ENCODE measurements around the gene SEPHS1. TPM values are rescaled to one million over a fixed set of nuclear protein-coding genes. Genes with fewer than 3 reads are reported as not detected.

Gene SEPHS1
- total RNA-seq, 1 experiment from 2014 or later: 63.0 TPM

GRCh38 chr10:13311177-13311575, 36.9 kb downstream of the SEPHS1 start:
- no peaks in the 10 kb centered on the region for H3K9me3 ChIP-seq (ENCODE audit: insufficient read depth, low read depth)
- H3K9me2 ChIP-seq (ENCODE audit: insufficient read depth): no peaks in the 10 kb centered on the region
- H3K27ac ChIP-seq: no peak overlapping the region
- POLR2A ChIA-PET (ENCODE audit: unreplicated experiment): no interaction called here
- no peak overlapping the region for H2AFZ ChIP-seq
- no peaks in the 10 kb centered on the region for H4K20me1 ChIP-seq (ENCODE audit: insufficient read depth)
- no peak overlapping the region for H3K4me2 ChIP-seq
- intact Hi-C loops (cut with micrococcal nuclease; ENCODE audit: unreplicated experiment): no loop called here
- DNase-seq: no peak
- H3F3A ChIP-seq (ENCODE audit: insufficient read depth, low read depth): no peaks in the 10 kb centered on the region; the same call in 1 of the 2 replicates
- H3K4me3 ChIP-seq: no peak overlapping the region
- no peaks in the 10 kb centered on the region for H3K27me3 ChIP-seq (ENCODE audit: insufficient read depth, low read depth)
- no peaks in the 10 kb centered on the region for H3K4me1 ChIP-seq (replicated peaks; ENCODE audit: insufficient read depth)
- CTCF ChIA-PET: no interaction called here
- no peaks in the 10 kb centered on the region for H3K79me2 ChIP-seq (ENCODE audit: low read depth)
- BruUV-seq (replicated peaks): no TSS peak
- no peaks in the 10 kb centered on the region for H3K36me3 ChIP-seq (ENCODE audit: low read depth)
- no peak for TF ChIP-seq CTCF (conservative IDR thresholded peaks at IDR 0.05)
- TF ChIP-seq EZH2 (IDR thresholded peaks at IDR 0.05; ENCODE audit: low read depth): no peak

- Histone ChIP-seq H3K27ac (no peak overlapping the region), H3K9me3 (ENCODE audit: insufficient read depth, low read depth) (no peaks in the 10 kb centered on the region), H3K79me2 (ENCODE audit: low read depth) (no peaks in the 10 kb centered on the region), H3K4me3 (no peak overlapping the region), H3K4me2 (no peak overlapping the region), H3K27me3 (ENCODE audit: insufficient read depth, low read depth) (no peaks in the 10 kb centered on the region), H3K4me1 (replicated peaks; ENCODE audit: insufficient read depth) (no peaks in the 10 kb centered on the region), H3K36me3 (ENCODE audit: low read depth) (no peaks in the 10 kb centered on the region), H4K20me1 (ENCODE audit: insufficient read depth) (no peaks in the 10 kb centered on the region), H3F3A (ENCODE audit: insufficient read depth, low read depth) (no peaks in the 10 kb centered on the region), H2AFZ (no peak overlapping the region), H3K9me2 (ENCODE audit: insufficient read depth) (no peaks in the 10 kb centered on the region)
- intact Hi-C loops (cut with micrococcal nuclease; ENCODE audit: unreplicated experiment): no loop called here
- DNase-seq: no peak
- ChIA-PET CTCF (no interaction called here), POLR2A (ENCODE audit: unreplicated experiment) (no interaction called here)
- BruUV-seq (replicated peaks): no TSS peak
- TF ChIP-seq EZH2 (IDR thresholded peaks at IDR 0.05; ENCODE audit: low read depth) (no peak), CTCF (conservative IDR thresholded peaks at IDR 0.05) (no peak)
Observed at GRCh38 chr10:13310518-13311176, 37.4 kb downstream of the SEPHS1 start.

- Histone ChIP-seq H3F3A (ENCODE audit: insufficient read depth, low read depth) (no peaks in the 10 kb centered on the region), H3K4me3 (no peak overlapping the region), H3K27me3 (ENCODE audit: insufficient read depth, low read depth) (no peaks in the 10 kb centered on the region), H2AFZ (no peak overlapping the region), H4K20me1 (ENCODE audit: insufficient read depth) (no peaks in the 10 kb centered on the region), H3K79me2 (ENCODE audit: low read depth) (no peaks in the 10 kb centered on the region), H3K27ac (no peak overlapping the region), H3K9me3 (ENCODE audit: insufficient read depth, low read depth) (no peaks in the 10 kb centered on the region), H3K9me2 (ENCODE audit: insufficient read depth) (no peaks in the 10 kb centered on the region), H3K36me3 (ENCODE audit: low read depth) (no peaks in the 10 kb centered on the region), H3K4me1 (replicated peaks; ENCODE audit: insufficient read depth) (no peaks in the 10 kb centered on the region), H3K4me2 (no peak overlapping the region)
- intact Hi-C loops (cut with micrococcal nuclease; ENCODE audit: unreplicated experiment): no loop called here
- CTCF ChIA-PET: no interaction called here
- TF ChIP-seq CTCF (conservative IDR thresholded peaks at IDR 0.05) (no peak), EZH2 (IDR thresholded peaks at IDR 0.05; ENCODE audit: low read depth) (no peak)
- no peak for DNase-seq
- no TSS peak for BruUV-seq (replicated peaks)
- POLR2A ChIA-PET (ENCODE audit: unreplicated experiment): no interaction called here
Observed at GRCh38 chr10:13309792-13310191, 38.3 kb downstream of the SEPHS1 start.
